ENCODE results near the gene PIGS.

GRCh38 chr17:28573966-28574480 is 2.7 kb upstream of the PIGS start:
- no peak for TF ChIP-seq CTCF (conservative IDR thresholded peaks at IDR 0.05)
- no peak for TF ChIP-seq ZFX (IDR thresholded peaks at IDR 0.05)

Measured in C4-2B (cell line).